H1 (cell line): Measurements from ENCODE around the gene KRT4.

ENCODE experiments used
- CEBPB ChIP-seq: IDR thresholded peaks from 2 replicates; pipeline ENCODE4 v1.6.1; 2012; ENCODE audit warnings: low read depth, low read length
- EGR1 ChIP-seq: IDR thresholded peaks from 2 replicates; pipeline ENCODE4 v1.6.1; 2011; ENCODE audit warnings: low read depth, low read length, borderline replicate concordance
- EP300 ChIP-seq, 2 experiments: IDR thresholded peaks; 1 replicate in 1 of 2; 2 replicates in 1 of 2; pipeline ENCODE4 v1.6.1; 2011 to 2012; ENCODE audit warnings: low read depth in 2 of 2, low read length in 2 of 2, mild to moderate bottlenecking in 2 of 2, borderline replicate concordance in 1 of 2, inconsistent platforms in 1 of 2, moderate library complexity in 1 of 2
- EZH2 ChIP-seq: fragments of 200-600 bp; sonication (generic); IDR thresholded peaks from 2 replicates; pipeline ENCODE4 v1.7.1; 2012; ENCODE audit warnings: low read depth, mild to moderate bottlenecking, moderate library complexity, low read length, inconsistent platforms; ENCODE audit not compliant: severe bottlenecking
- HDAC6 ChIP-seq: IDR thresholded peaks from one replicate; pipeline ENCODE4 v1.7.1; 2012; ENCODE audit warnings: low read depth, mild to moderate bottlenecking, inconsistent platforms, low read length, moderate library complexity
- POLR2A ChIP-seq, 2 experiments: IDR thresholded peaks; 1 replicate in 1 of 2; 2 replicates in 1 of 2; pipeline ENCODE4 v1.6.1; 2011; ENCODE audit warnings: low read depth in 2 of 2, low read length in 2 of 2, mild to moderate bottlenecking in 2 of 2; ENCODE audit errors: control extremely low read depth in 1 of 2
- POLR2AphosphoS5 ChIP-seq: IDR thresholded peaks from 2 replicates; pipeline ENCODE4 v1.6.1; 2011; ENCODE audit warnings: low read depth, low read length
- TEAD4 ChIP-seq: IDR thresholded peaks from 2 replicates; pipeline ENCODE4 v1.6.1; 2012; ENCODE audit warnings: low read depth, low read length, inconsistent platforms, mixed read lengths
- TF ChIP-seq, protein P1 (sequence below), 3 experiments: IDR thresholded peaks; 1 replicate in 2 of 3; 2 replicates in 1 of 3; pipeline versions ENCODE4 v1.5.1 to v1.6.1; 2011; ENCODE audit warnings: low read length in 3 of 3, mild to moderate bottlenecking in 3 of 3, inconsistent platforms in 2 of 3, low read depth in 1 of 3, moderate library complexity in 1 of 3; ENCODE audit not compliant: insufficient read depth in 1 of 3; ENCODE audit errors: control extremely low read depth in 1 of 3
- TF ChIP-seq, protein P2 (sequence below): IDR thresholded peaks from 2 replicates; pipeline ENCODE4 v1.6.1; 2012; ENCODE audit warnings: inconsistent platforms

- TF ChIP-seq CEBPB, result no peak
- no peak for TF ChIP-seq HDAC6
- no peak for TF ChIP-seq EGR1
- TF ChIP-seq, protein P1, sequence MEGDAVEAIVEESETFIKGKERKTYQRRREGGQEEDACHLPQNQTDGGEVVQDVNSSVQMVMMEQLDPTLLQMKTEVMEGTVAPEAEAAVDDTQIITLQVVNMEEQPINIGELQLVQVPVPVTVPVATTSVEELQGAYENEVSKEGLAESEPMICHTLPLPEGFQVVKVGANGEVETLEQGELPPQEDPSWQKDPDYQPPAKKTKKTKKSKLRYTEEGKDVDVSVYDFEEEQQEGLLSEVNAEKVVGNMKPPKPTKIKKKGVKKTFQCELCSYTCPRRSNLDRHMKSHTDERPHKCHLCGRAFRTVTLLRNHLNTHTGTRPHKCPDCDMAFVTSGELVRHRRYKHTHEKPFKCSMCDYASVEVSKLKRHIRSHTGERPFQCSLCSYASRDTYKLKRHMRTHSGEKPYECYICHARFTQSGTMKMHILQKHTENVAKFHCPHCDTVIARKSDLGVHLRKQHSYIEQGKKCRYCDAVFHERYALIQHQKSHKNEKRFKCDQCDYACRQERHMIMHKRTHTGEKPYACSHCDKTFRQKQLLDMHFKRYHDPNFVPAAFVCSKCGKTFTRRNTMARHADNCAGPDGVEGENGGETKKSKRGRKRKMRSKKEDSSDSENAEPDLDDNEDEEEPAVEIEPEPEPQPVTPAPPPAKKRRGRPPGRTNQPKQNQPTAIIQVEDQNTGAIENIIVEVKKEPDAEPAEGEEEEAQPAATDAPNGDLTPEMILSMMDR (IDR thresholded peaks at IDR 0.05; ENCODE audit: control extremely low read depth in 1 of 3, insufficient read depth in 1 of 3, low read depth in 1 of 3, low read length in 3 of 3), result no peak
- TF ChIP-seq POLR2AphosphoS5, result no peak
- TF ChIP-seq EP300 (IDR thresholded peaks at IDR 0.05; ENCODE audit: borderline replicate concordance in 1 of 2, low read depth in 2 of 2, low read length in 2 of 2), result no peak
- TF ChIP-seq POLR2A (IDR thresholded peaks at IDR 0.05; ENCODE audit: control extremely low read depth in 1 of 2, low read depth in 2 of 2, low read length in 2 of 2), result no peak
- TF ChIP-seq EZH2, result no peak
- TF ChIP-seq, protein P2, sequence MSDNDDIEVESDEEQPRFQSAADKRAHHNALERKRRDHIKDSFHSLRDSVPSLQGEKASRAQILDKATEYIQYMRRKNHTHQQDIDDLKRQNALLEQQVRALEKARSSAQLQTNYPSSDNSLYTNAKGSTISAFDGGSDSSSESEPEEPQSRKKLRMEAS, result no peak
- TF ChIP-seq TEAD4, result no peak
Measured at GRCh38 chr12:52846356-52846970, 32.5 kb upstream of the KRT4 start.
